ENCODE measurements around the gene CSNK1G1. TPM values are rescaled to one million over a fixed set of nuclear protein-coding genes. Genes with fewer than 3 reads are reported as not detected.
"Not testable (repeated sequence)": the region's sequence is repeated elsewhere in the genome, so short reads cannot be mapped to it uniquely, and the experiment has no call there.

The CSNK1G1 gene
- total RNA-seq, 4 donors from 2014 or later: 16.5 to 41.8 (median 33.3) TPM

DNA sequence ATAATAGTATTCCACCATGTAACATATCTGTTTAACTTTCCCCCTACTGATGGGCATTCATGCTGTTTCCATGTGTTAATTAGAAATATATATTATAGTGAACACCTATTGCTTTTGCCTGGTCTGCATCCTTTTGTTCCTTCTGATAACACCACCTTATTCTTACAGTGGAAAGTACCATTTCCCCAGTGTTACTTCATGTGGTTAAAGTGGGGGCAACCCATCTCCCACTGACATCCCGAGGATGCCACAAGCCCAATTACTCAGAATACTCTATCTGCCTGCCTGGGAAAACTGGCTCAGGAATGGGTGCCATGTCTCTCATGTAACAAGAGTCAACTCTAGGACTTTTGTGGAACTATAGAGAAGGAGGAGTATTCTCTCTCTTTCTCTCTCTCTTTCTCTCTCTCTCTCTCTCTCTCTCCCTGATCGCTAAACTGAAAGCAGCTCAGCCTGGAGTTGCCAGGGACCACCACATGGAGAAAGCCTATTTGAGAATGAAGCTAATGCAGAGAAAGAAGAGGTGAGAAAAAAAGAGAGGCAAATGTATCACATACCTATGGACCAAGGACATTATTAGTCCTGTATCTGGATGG is 126.7 kb downstream of the CSNK1G1 start:
- H3K9me3 ChIP-seq: no peaks in the 10 kb centered on the region
- H3K27me3 ChIP-seq: no peaks in the 10 kb centered on the region
- H3K27ac ChIP-seq: no peak overlapping the region
- H3K4me1 ChIP-seq: peaks cover 4 to 6% of the 10 kb centered on the region in 2 donors
- no peaks in the 10 kb centered on the region for H3K36me3 ChIP-seq
- no peak for DNase-seq
- intact Hi-C loops (cut with DNase I; ENCODE audit: low total_unique reads): no loop called here
- H3K4me3 ChIP-seq: no peak overlapping the region
- TF ChIP-seq, protein P1, sequence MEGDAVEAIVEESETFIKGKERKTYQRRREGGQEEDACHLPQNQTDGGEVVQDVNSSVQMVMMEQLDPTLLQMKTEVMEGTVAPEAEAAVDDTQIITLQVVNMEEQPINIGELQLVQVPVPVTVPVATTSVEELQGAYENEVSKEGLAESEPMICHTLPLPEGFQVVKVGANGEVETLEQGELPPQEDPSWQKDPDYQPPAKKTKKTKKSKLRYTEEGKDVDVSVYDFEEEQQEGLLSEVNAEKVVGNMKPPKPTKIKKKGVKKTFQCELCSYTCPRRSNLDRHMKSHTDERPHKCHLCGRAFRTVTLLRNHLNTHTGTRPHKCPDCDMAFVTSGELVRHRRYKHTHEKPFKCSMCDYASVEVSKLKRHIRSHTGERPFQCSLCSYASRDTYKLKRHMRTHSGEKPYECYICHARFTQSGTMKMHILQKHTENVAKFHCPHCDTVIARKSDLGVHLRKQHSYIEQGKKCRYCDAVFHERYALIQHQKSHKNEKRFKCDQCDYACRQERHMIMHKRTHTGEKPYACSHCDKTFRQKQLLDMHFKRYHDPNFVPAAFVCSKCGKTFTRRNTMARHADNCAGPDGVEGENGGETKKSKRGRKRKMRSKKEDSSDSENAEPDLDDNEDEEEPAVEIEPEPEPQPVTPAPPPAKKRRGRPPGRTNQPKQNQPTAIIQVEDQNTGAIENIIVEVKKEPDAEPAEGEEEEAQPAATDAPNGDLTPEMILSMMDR (IDR thresholded peaks at IDR 0.05): no peak

DNA sequence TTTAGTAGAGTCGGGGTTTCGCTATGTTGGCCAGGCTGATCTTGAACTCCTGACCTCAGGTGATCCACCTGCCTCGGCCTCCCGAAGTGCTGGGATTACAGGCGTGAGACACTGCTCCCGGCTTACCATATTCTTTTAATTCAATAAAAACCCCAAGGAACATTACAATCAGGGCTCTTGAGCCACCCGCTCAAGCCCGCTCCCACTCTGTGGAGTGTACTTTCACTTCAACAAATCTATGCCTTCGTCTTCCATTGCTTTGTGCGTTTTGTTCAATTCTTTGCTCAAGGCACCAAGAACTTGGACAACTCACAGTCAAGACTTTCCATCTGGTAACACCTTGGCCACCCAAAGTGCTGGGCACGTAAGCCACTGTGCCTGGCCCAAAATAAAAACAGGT is 130.2 kb downstream of the CSNK1G1 start:
- Histone ChIP-seq H3K36me3 (no peaks in the 10 kb centered on the region), H3K27ac (no peak overlapping the region), H3K4me1 (peaks cover 4 to 6% of the 10 kb centered on the region in 2 donors), H3K27me3 (no peaks in the 10 kb centered on the region), H3K4me3 (no peak overlapping the region), H3K9me3 (no peaks in the 10 kb centered on the region)
- TF ChIP-seq, protein P1 (IDR thresholded peaks at IDR 0.05): no peak
- no peak for TF ChIP-seq POLR2A (IDR thresholded peaks at IDR 0.05)
- intact Hi-C loops (cut with DNase I; ENCODE audit: low total_unique reads): no loop called here
- no peak for DNase-seq

DNA sequence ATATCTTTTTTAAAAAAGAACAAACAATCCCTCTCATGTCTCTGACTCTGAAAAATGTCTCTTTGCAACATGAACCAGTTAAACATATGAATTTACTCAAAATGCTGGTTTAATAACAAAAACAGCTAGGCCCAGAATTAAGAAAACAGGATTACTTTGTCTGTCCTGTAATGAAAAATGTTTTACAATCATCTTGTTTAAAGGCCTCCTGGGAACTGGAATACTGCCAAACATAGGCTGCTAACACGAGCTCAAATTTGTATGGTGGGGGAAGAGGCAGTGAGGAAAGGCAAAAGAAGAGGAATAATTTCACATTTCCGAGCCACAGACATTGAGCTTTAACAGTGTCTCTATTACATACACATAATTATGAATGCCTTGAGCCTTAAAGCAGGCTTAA is 131.5 kb downstream of the CSNK1G1 start:
- no peak for TF ChIP-seq POLR2A (IDR thresholded peaks at IDR 0.05)
- TF ChIP-seq, protein P1 (IDR thresholded peaks at IDR 0.05): no peak
- intact Hi-C loops (cut with DNase I; ENCODE audit: low total_unique reads): no loop called here
- H3K36me3 ChIP-seq: no peaks in the 10 kb centered on the region
- H3K9me3 ChIP-seq: no peaks in the 10 kb centered on the region
- peaks cover 4 to 6% of the 10 kb centered on the region in 2 donors for H3K4me1 ChIP-seq
- no peak overlapping the region for H3K4me3 ChIP-seq
- peak in 1 of 2 donors; percentile 58 for DNase-seq
- H3K27ac ChIP-seq: peak overlapping the region; percentile 22 to 63
- no peaks in the 10 kb centered on the region for H3K27me3 ChIP-seq

DNA sequence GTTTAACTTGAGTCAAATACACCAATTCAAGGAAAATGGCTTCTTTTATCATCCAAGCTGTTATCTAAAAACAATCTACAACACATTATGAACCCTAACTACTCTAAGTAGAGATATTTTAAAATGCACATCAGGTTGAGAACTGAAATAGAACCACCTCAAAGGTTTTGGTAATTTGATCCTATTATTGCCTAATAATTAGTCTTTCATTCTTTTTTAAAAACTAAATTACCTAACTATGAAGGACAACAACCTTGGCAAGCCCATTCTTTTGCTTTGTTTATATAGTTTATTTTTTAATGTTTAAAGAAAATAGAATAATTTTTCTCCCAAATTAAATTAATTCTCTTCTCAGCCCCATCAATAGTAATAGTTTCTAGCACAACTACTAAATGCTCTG is 132.1 kb downstream of the CSNK1G1 start:
- no peak for DNase-seq
- no peaks in the 10 kb centered on the region for H3K36me3 ChIP-seq
- H3K27ac ChIP-seq: peak overlapping the region; percentile 22 to 63
- H3K4me3 ChIP-seq: no peak overlapping the region
- TF ChIP-seq POLR2A (IDR thresholded peaks at IDR 0.05): no peak
- H3K9me3 ChIP-seq: no peaks in the 10 kb centered on the region
- intact Hi-C loops (cut with DNase I; ENCODE audit: low total_unique reads): no loop called here
- H3K27me3 ChIP-seq: no peaks in the 10 kb centered on the region
- peaks cover 4 to 6% of the 10 kb centered on the region in 2 donors for H3K4me1 ChIP-seq

DNA sequence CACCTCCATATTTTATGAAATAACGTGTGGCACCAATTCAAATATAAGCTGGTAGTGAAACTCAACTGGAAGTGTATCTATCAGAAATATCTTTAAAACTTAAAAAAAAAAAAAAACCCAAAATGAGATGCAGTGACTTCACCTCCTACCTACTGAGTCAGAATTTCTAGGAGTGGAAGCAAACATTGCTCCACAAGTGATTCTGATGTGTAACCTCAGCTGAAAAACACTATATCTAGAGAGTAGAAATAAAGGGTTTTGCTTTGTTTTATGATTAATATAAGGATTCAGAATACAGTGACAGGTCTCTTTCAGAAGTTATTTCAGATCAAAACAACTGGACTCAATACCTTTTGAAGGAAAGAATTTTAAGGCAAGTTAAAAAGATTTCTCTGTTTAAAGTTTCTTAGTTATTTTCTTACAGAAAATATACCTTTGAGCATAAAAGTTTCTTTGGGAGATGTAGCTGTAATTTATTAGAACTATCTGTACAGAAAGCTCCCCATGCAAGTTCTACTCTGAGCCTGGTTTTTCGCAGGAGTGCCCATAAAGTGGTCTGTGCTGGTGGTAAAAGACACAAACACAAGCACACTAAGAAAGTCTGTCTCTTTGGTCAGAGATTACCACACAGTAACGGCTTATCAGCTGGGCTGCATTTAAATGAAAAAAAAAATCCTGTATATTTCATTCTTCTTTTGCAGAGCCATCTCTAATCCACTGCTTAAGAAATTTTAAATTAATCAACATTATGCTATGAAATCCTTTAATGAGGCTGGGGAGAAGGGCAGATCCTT is 133.2 kb downstream of the CSNK1G1 start:
- no peak for DNase-seq
- TF ChIP-seq, protein P1 (IDR thresholded peaks at IDR 0.05): no peak
- no peak for TF ChIP-seq POLR2A (IDR thresholded peaks at IDR 0.05)
- H3K9me3 ChIP-seq: no peaks in the 10 kb centered on the region
- peaks cover 4 to 6% of the 10 kb centered on the region in 2 donors for H3K4me1 ChIP-seq
- intact Hi-C loops (cut with DNase I; ENCODE audit: low total_unique reads): no loop called here
- H3K27ac ChIP-seq: no peak overlapping the region
- H3K27me3 ChIP-seq: no peaks in the 10 kb centered on the region
- no peak overlapping the region for H3K4me3 ChIP-seq
- H3K36me3 ChIP-seq: no peaks in the 10 kb centered on the region

DNA sequence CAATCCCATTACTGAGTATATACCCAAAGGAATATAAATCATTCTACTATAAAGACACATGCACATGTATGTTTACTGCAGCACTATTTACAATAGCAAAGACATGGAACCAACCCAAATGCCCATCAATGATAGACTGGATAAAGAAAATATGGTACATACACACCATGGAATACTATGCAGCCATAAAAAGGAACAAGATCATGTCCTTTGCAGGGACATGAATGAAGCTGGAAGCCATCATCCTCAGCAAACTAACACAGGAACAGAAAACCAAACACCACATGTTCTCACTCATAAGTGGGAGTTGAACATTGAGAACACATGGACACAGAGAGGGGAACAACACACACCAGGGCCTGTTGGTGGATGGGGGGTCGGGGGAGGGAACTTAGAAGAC is 134.1 kb downstream of the CSNK1G1 start:
- H3K9me3 ChIP-seq; H3K4me1 ChIP-seq; DNase-seq; H3K4me3 ChIP-seq; intact Hi-C loops (cut with DNase I; ENCODE audit: low total_unique reads); H3K36me3 ChIP-seq; H3K27me3 ChIP-seq; H3K27ac ChIP-seq: not testable (repeated sequence)

DNA sequence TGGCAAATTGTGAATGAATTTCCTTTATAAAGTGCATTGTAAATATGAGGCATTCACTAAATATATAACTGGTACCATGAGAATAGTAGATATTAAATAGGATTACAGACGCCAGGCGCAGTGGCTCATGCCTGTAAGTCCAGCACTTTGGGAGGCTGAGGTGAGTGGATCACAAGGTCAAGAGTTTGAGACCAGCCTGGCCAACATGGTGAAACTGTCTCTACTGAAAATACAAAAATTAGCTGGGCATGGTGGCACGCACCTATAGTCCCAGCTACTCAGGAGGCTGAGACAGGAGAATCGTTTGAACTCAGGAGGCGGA is 138.6 kb downstream of the CSNK1G1 start:
- DNase-seq; H3K4me1 ChIP-seq; H3K27ac ChIP-seq; H3K36me3 ChIP-seq; H3K4me3 ChIP-seq; H3K9me3 ChIP-seq; H3K27me3 ChIP-seq; intact Hi-C loops (cut with DNase I; ENCODE audit: low total_unique reads): not testable (repeated sequence)

All from uterus (tissue), 4 donors.